ENCODE results near the gene ITPA.

GRCh38 chr20:3226093-3226492 lies 16.8 kb downstream of the ITPA start:
- TF ChIP-seq CTCF (IDR thresholded peaks at IDR 0.05; ENCODE audit: borderline replicate concordance, extremely low read depth, low read length, poor library complexity, severe bottlenecking) (no peak), EZH2 (IDR thresholded peaks at IDR 0.05; ENCODE audit: borderline replicate concordance, low read depth, low read length, severe bottlenecking) (no peak)
